Stimulated activated CD4-positive, alpha-beta T cell treated with anti-CD3 and anti-CD28 coated beads, Interleukin-1b, Interleukin-23, amount 100 ng/mL, for 24 hours (primary cell): ENCODE results near the gene CPTP.
"Not testable (repeated sequence)": the region's sequence is repeated elsewhere in the genome, so short reads cannot be mapped to it uniquely, and the experiment has no call there.

Experiments used
- DNase-seq, 4 experiments: peaks; one replicate each; pipeline ENCODE4 v3.0.0-alpha.2; 2020; ENCODE audit warnings: low read depth in 4 of 4, low spot score in 1 of 4

The CPTP gene

DNA sequence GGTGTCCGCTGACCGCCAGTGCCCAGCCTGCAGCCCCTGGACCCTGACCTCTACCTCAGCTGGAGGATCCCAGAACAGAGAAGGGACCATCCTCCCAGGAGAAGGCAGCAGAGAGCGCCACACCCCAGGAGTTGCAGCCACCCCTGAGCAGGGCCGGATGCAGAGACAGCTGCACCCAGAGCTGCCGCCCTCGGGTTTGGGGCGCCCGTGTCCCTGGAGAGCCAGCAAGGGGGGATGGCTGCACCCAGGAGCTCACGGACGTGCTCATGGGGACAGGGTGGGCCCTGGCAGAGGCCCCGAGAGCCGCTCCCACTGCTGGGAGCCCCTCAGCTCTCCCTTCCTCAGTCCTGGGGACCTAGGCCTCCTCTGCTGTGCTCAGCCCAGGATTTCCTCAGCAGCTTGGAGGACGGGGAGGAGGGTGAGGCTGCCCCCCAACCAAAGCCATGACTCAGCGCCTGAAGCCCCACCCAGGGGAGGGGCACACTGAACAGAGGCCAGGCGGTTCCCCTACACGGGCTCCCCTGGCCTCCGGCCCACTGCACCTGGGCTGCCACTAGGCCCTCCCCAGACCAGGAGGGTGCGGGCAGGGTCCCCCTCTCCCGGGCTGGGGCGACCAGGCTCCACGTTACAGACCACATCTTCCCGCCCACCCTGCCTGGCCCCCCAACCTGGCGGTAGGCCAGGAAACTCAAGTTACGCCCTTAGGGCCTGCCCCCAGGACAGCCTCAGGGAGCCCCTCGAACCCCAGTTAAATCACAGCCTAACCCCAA, 19.1 kb upstream of the CPTP start:
- DNase-seq, result peak in 3 of 4 experiments; percentile 35 to 57 (median 50)

DNA sequence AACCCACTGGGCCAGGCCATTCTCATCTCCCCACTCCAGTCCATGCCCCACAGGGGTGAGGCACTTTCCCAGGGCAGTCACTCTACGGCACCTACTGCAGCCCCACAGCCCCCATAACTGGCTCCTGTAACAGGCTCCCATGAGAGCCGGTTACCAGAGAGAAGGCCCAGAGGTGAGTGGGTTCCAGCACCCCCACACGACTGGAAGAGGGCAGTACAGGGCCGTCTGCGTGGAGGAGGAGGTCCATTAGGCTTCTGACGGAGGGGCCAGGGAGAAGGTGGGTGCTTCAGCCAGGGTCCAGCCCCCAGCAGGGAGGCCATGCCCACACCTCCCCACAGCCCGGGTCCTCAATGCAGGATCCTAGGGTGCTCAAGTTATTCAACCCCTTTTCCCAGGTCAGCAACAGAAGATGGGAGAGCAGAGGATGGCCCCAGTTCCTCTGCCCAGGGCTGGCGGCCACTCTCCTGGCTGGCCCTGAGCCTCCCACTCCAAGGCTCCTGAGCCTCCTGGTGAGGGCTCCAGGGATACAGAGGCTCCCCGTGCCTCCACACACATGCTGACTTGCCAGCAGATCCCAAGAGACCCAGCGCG, 18.4 kb upstream of the CPTP start:
- no peak for DNase-seq

DNA sequence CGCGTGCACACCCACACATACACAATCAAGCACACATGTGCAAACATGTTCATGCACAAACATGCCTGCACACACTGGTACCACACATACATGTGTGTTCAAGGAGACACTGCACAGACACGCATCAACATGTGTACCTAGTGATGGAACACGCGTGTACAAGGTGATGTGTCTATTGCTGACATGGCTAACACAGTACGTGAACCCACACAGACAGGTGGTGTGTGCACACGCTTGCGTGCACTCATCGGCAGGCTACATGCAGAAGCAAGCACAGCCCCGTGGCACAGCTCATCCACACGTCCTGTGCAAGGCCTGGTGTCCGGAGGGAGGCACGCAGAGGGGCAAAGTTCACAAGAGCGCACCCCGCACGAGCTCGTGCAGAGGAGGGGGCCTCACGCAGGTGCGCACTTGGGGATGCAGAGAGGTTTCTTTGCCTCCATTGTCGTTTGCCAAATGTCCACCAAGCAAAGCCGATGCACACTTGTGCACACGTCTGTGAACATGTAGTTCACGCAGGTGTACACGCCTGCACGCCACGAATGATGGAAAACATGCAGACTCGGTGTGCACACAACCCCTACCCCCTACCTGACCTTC, 17.8 kb upstream of the CPTP start:
- no peak for DNase-seq

GRCh38 chr1:1307261-1307922, 17.2 kb upstream of the CPTP start:
- DNase-seq, result no peak

DNA sequence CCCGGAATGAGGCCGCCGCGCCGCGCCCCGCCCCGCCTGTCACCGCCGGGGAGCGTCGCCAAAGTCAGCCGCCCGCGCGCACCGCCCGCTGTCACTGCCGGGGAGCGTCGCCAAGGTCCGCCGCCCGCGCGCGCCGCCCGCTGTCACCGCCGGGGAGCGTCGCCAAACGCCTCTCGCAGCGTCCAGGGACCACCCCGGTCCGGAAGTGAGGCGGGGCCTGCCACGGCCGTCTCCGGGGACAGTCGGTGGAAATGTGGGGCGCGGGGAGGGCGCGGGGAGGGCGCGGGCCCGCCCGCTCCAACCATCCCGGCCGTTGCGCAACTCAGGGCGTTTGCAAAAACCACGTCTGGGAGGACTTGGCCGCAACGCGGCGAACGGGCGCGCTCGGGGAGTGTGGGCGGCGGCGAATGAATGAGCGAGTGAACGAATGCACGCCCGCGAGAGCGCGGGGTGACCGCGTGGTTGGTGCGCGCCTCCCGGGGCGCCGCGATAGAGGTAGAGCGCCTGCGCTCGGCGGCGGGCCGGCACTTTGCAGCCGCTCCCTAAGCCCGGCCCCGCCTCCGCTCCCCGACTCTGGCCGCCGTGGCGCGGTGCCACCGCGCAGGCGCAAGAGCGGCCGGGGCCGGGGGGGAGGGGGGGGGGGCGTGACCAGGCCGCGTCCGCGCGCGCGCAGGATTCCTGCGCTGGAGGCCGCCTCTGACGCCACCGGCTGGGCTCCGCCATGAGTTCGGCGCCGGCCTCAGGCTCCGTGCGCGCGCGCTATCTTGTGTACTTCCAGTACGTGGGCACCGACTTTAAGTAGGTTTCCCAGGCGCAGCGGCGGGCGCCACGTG, 16.5 kb upstream of the CPTP start, which contains the start of the genes ACAP3 and PUSL1:
ACAP3 (minus strand) TSS at position 8 of the 833 bp plus-strand sequence. CDS start 115 bp downstream, outside the sequence.
PUSL1 (plus strand) TSS at position 675 of the 833 bp plus-strand sequence; CDS start at position 722, 47 bp downstream.
- DNase-seq, result peak; percentile 71 to 85 (median 77)

GRCh38 chr1:1308756-1309250, 15.8 kb upstream of the CPTP start:
- no peak for DNase-seq

GRCh38 chr1:1309251-1310108, 15.1 kb upstream of the CPTP start:
- no peak for DNase-seq

GRCh38 chr1:1310109-1310385, 14.6 kb upstream of the CPTP start:
- DNase-seq, result no peak

DNA sequence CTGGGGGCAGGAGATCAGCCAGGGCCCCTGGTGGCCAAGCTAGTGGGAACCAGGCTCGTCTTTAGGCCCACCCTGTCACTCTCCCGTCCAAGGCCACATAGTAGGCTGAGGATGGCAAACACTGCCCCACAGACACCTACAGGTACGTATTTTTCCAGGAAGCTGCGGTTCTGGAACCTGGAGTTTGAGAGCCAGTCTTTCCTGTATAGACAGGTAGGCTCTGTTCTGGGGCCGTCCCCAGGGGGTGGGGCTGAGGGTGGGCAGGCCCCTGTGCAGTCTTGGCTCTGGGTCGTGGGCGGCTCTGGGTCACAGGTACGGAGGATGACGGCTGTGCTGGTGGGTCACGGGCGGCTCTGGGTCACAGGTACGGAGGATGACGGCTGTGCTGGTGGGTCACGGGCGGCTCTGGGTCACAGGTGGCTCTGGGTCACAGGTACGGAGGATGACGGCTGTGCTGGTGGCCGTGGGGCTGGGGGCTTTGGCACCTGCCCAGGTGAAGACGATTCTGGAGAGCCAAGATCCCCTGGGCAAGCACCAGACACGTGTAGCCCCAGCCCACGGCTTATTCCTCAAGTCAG, 14.0 kb upstream of the CPTP start:
- DNase-seq, result no peak

GRCh38 chr1:1311107-1312104, 13.2 kb upstream of the CPTP start:
- DNase-seq, result no peak

- no peak for DNase-seq
These were observed 11.9 kb upstream of the CPTP start for GRCh38 chr1:1312450-1313314.

- DNase-seq, result no peak
These were observed 10.9 kb upstream of the CPTP start for GRCh38 chr1:1313500-1314236.

- no peak for DNase-seq
These were observed 10.4 kb upstream of the CPTP start for GRCh38 chr1:1314237-1314586.

- no peak for DNase-seq
These were observed 9.8 kb upstream of the CPTP start for GRCh38 chr1:1314678-1315335.

DNA sequence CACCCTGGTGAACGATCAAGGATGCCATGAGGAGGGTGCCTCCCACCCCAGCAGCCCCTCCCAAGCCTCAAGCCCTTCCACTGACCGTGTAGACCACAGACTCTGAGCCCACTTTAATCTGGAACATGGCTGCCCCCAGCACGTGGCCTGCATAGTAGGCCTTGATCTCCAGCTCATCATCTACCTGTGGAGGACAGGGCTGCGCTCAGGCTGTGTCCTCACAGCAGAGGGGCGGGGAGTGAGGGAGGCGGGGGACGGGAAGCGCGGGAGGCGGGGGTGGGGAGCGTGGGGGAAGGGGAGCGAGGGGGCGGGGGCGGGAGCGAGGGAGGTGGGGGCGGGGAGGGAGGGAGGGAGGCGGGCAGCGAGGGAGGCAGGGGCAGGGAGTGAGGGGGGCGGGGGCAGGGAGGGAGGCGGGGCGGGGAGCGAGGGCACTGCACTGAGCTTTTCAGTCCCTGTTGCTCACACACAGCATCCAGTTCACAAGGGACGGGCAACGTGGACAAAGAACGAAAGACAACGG, 9.1 kb upstream of the CPTP start:
- DNase-seq, result no peak

- not testable (repeated sequence) for DNase-seq
These were observed 8.4 kb upstream of the CPTP start for GRCh38 chr1:1316199-1316598.
